Keratinocyte (primary cell): ENCODE data around the gene RRBP1. TPM values are rescaled to one million over a fixed set of nuclear protein-coding genes. Genes with fewer than 3 reads are reported as not detected.

Experiments
- DNase-seq: peaks from one replicate; pipeline ENCODE4 v3.0.0-alpha.2; 2011; ENCODE audit warnings: low read depth, missing footprints, low spot score
- FAIRE-seq: peaks from 2 replicates; lab custom pipeline; 2011; peaks lifted over from hg19 to GRCh38; lab: Jason Lieb, UNC
- H2AFZ ChIP-seq: 2 replicates; pipeline ENCODE4 v1.6.0; 2012; ENCODE audit warnings: low read length, control low read depth, inconsistent platforms; ENCODE audit not compliant: control insufficient read depth
- H3K27ac ChIP-seq: 2 replicates; pipeline ENCODE4 v1.5.1; 2011; ENCODE audit warnings: low read length; ENCODE audit not compliant: control insufficient read depth, insufficient read depth
- H3K27me3 ChIP-seq: 3 replicates; pipeline ENCODE4 v1.6.0; 2011; ENCODE audit warnings: low read length; ENCODE audit not compliant: control insufficient read depth, insufficient read depth; ENCODE audit errors: extremely low read depth
- H3K36me3 ChIP-seq, 2 experiments: 2 replicates in 1 of 2; 3 replicates in 1 of 2; pipeline ENCODE4 v1.5.1; 2011; ENCODE audit warnings: low read length in 2 of 2, mild to moderate bottlenecking in 1 of 2; ENCODE audit not compliant: control insufficient read depth in 2 of 2, insufficient read depth in 2 of 2; ENCODE audit errors: extremely low read depth in 1 of 2
- H3K4me1 ChIP-seq: 3 replicates; pipeline ENCODE4 v1.5.1; 2011; ENCODE audit warnings: low read length; ENCODE audit not compliant: control insufficient read depth, insufficient read depth; ENCODE audit errors: extremely low read depth
- H3K4me2 ChIP-seq: 3 replicates; pipeline ENCODE4 v1.6.0; 2011; ENCODE audit warnings: low read depth, low read length; ENCODE audit not compliant: control insufficient read depth, insufficient read depth; ENCODE audit errors: extremely low read depth
- H3K4me3 ChIP-seq, 3 experiments: fragments of 200-600 bp in 1 of 3; sonication (generic) in 1 of 3; 2 replicates in 2 of 3; 3 replicates in 1 of 3; pipeline ENCODE4 v1.5.1; 2011 to 2016; ENCODE audit warnings: low read length in 3 of 3, mild to moderate bottlenecking in 3 of 3, control low read depth in 2 of 3, inconsistent platforms in 1 of 3, low read depth in 1 of 3, mixed read lengths in 1 of 3, mixed run types in 1 of 3, moderate library complexity in 1 of 3; ENCODE audit not compliant: control insufficient read depth in 2 of 3, insufficient read depth in 2 of 3; ENCODE audit errors: extremely low read depth in 1 of 3
- H3K79me2 ChIP-seq: 2 replicates; pipeline ENCODE4 v1.6.0; 2012; ENCODE audit warnings: low read length; ENCODE audit not compliant: control insufficient read depth, insufficient read depth
- H3K9ac ChIP-seq: 3 replicates; pipeline ENCODE4 v1.6.0; 2011; ENCODE audit warnings: low read length; ENCODE audit not compliant: control insufficient read depth, insufficient read depth; ENCODE audit errors: extremely low read depth
- H3K9me1 ChIP-seq: 3 replicates; pipeline ENCODE4 v1.6.0; 2011; ENCODE audit warnings: low read length; ENCODE audit not compliant: control insufficient read depth, insufficient read depth; ENCODE audit errors: extremely low read depth
- H3K9me3 ChIP-seq: 2 replicates; pipeline ENCODE4 v1.5.1; 2012; ENCODE audit warnings: low read depth, low read length; ENCODE audit not compliant: control insufficient read depth
- H4K20me1 ChIP-seq: 3 replicates; pipeline ENCODE4 v1.6.0; 2011; ENCODE audit warnings: low read length; ENCODE audit not compliant: control insufficient read depth, insufficient read depth; ENCODE audit errors: extremely low read depth
- CTCF ChIP-seq, 3 experiments: IDR thresholded peaks in 1 of 3; conservative IDR thresholded peaks in 1 of 3; optimal IDR thresholded peaks in 1 of 3; 2 replicates in 2 of 3; 3 replicates in 1 of 3; pipeline versions ENCODE3 to v1.5.1; 2011; ENCODE audit warnings: low read length in 3 of 3, mild to moderate bottlenecking in 3 of 3, moderate library complexity in 2 of 3, control low read depth in 1 of 3, inconsistent platforms in 1 of 3; ENCODE audit not compliant: insufficient read depth in 2 of 3; ENCODE audit errors: extremely low read depth in 1 of 3
- EZH2 ChIP-seq: IDR thresholded peaks from one replicate; pipeline ENCODE4 v1.6.1; 2012; ENCODE audit warnings: inconsistent platforms, mild to moderate bottlenecking, low read length, moderate library complexity
- dilution Hi-C: fragments of 300-500 bp; cut with MboI; formaldehyde crosslinking; loops from one replicate; pipeline ENCODE4 v1.7.0; 2020; ENCODE audit warnings: low sequenced_read_pairs; ENCODE audit not compliant: extremely low pct_ligation_motif_present
- polyA plus RNA-seq, 5 experiments: library from polyadenylated mRNA; depleted of rRNA in 3 of 5; stranded (reverse) in 3 of 5; stranded (forward) in 1 of 5; unstranded in 1 of 5; fragments of >200 nt; gene quantifications; 1 replicate in 1 of 5; 2 replicates in 3 of 5; 3 replicates in 1 of 5; pipeline versions ENCODE4 v1.2.1 to v1.2.3, GENCODE V29; 2011 to 2012; ENCODE audit warnings: missing spikeins in 2 of 5, low read depth in 1 of 5, low replicate concordance in 1 of 5

The RRBP1 gene
- polyA plus RNA-seq, 1 donor (not counting 4 experiments of a cell fraction or from before 2014, with no cell fraction given): 43.9 TPM

GRCh38 chr20:17619351-17620093 lies 62.5 kb downstream of the RRBP1 start:
- DNase-seq (no peak), FAIRE-seq (no peak)
- H3K9me1 ChIP-seq: no peaks in the 10 kb centered on the region
- dilution Hi-C loops: no loop called here
- no peak overlapping the region for H3K27ac ChIP-seq
- H3K79me2 ChIP-seq: no peaks in the 10 kb centered on the region
- no peaks in the 10 kb centered on the region for H4K20me1 ChIP-seq
- no peaks in the 10 kb centered on the region for H3K27me3 ChIP-seq
- no peak overlapping the region for H3K9ac ChIP-seq
- H2AFZ ChIP-seq: no peak overlapping the region
- TF ChIP-seq EZH2 (no peak), CTCF (optimal IDR thresholded peaks at IDR 0.05 in 1 of 3, IDR thresholded peaks at IDR 0.05 in 1 of 3, conservative IDR thresholded peaks at IDR 0.05 in 1 of 3; ENCODE audit: extremely low read depth in 1 of 3, insufficient read depth in 2 of 3, low read length in 3 of 3) (no peak)
- H3K4me3 ChIP-seq: no peak overlapping the region
- peaks cover 54 to 71% of the 10 kb centered on the region in 2 experiments for H3K36me3 ChIP-seq
- H3K4me1 ChIP-seq: no peaks in the 10 kb centered on the region
- no peak overlapping the region for H3K4me2 ChIP-seq
- no peaks in the 10 kb centered on the region for H3K9me3 ChIP-seq

- FAIRE-seq (no peak), DNase-seq (no peak)
- no peaks in the 10 kb centered on the region for H3K79me2 ChIP-seq
- no peaks in the 10 kb centered on the region for H3K9me3 ChIP-seq
- peaks cover 51 to 67% of the 10 kb centered on the region in 2 experiments for H3K36me3 ChIP-seq
- H3K4me1 ChIP-seq: no peaks in the 10 kb centered on the region
- no peak overlapping the region for H2AFZ ChIP-seq
- H3K9ac ChIP-seq: no peak overlapping the region
- dilution Hi-C loops: no loop called here
- H3K27me3 ChIP-seq: no peaks in the 10 kb centered on the region
- H3K9me1 ChIP-seq: no peaks in the 10 kb centered on the region
- no peak overlapping the region for H3K4me3 ChIP-seq
- TF ChIP-seq EZH2: no peak
- no peak overlapping the region for H3K4me2 ChIP-seq
- no peaks in the 10 kb centered on the region for H4K20me1 ChIP-seq
- H3K27ac ChIP-seq: no peak overlapping the region
These were observed 63.4 kb downstream of the RRBP1 start for GRCh38 chr20:17618673-17619013.
